Activated CD4-positive, alpha-beta T cell treated with anti-CD3 and anti-CD28 coated beads, Interleukin-2, amount 50 U/mL, for 16 hours (primary cell): Measurements from ENCODE around the gene IQGAP2.

Source experiments
- DNase-seq: peaks from one replicate; pipeline ENCODE4 v3.0.0-alpha.2; 2020

Gene IQGAP2

GRCh38 chr5:76384189-76384588 lies 18.9 kb upstream of the IQGAP2 start:
- DNase-seq, result no peak

GRCh38 chr5:76384705-76385104 lies 18.4 kb upstream of the IQGAP2 start:
- DNase-seq, result no peak

GRCh38 chr5:76385540-76385939 lies 17.5 kb upstream of the IQGAP2 start:
- no peak for DNase-seq

- DNase-seq, result no peak
Observed at GRCh38 chr5:76386360-76386759, 16.7 kb upstream of the IQGAP2 start.

GRCh38 chr5:76388236-76388635 lies 14.8 kb upstream of the IQGAP2 start:
- DNase-seq, result no peak

- DNase-seq, result no peak
Observed at GRCh38 chr5:76388791-76389512, 14.1 kb upstream of the IQGAP2 start.

- no peak for DNase-seq
Observed at GRCh38 chr5:76389513-76390154, 13.5 kb upstream of the IQGAP2 start.

- DNase-seq, result no peak
Observed at GRCh38 chr5:76391014-76391413, 12.1 kb upstream of the IQGAP2 start.

- DNase-seq, result no peak
Observed at GRCh38 chr5:76393035-76393680, 9.9 kb upstream of the IQGAP2 start.

GRCh38 chr5:76397200-76397599 lies 5.9 kb upstream of the IQGAP2 start:
- no peak for DNase-seq

- DNase-seq, result no peak
Observed at GRCh38 chr5:76399268-76399667, 3.8 kb upstream of the IQGAP2 start.

- DNase-seq, result no peak
Observed at GRCh38 chr5:76400466-76400865, 2.6 kb upstream of the IQGAP2 start.

GRCh38 chr5:76401801-76402250 lies 1.3 kb upstream of the IQGAP2 start:
- DNase-seq, result peak; percentile 11

- peak; percentile 92 for DNase-seq
Observed at GRCh38 chr5:76402251-76402885, 717 bp upstream of the IQGAP2 start.

GRCh38 chr5:76403766-76404222 lies 709 bp downstream of the IQGAP2 start:
- peak; percentile 65 for DNase-seq

- DNase-seq, result peak; percentile 85
Observed at GRCh38 chr5:76404223-76405211, 1.4 kb downstream of the IQGAP2 start.

GRCh38 chr5:76406014-76406413 lies 2.9 kb downstream of the IQGAP2 start:
- DNase-seq, result no peak

- no peak for DNase-seq
Observed at GRCh38 chr5:76406673-76407072, 3.6 kb downstream of the IQGAP2 start.

- no peak for DNase-seq
Observed at GRCh38 chr5:76408104-76408654, 5.1 kb downstream of the IQGAP2 start.

- DNase-seq, result no peak
Observed at GRCh38 chr5:76412511-76412910, 9.4 kb downstream of the IQGAP2 start.

GRCh38 chr5:76413746-76414145 lies 10.7 kb downstream of the IQGAP2 start:
- no peak for DNase-seq

- no peak for DNase-seq
Observed at GRCh38 chr5:76414788-76415187, 11.7 kb downstream of the IQGAP2 start.
